Panc1 (cell line): ENCODE results near the gene MOB2. TPM values are rescaled to one million over a fixed set of nuclear protein-coding genes. Genes with fewer than 3 reads are reported as not detected.

Source experiments
- ATAC-seq: fragments of 200-7000 bp; cut with Tn5 transposase; 2 replicates; pipeline ENCODE4 v1.9.1; 2020; ENCODE audit warnings: mild to moderate bottlenecking, moderate library complexity
- BruUV-seq: library from RNA; stranded (reverse); fragments of 400-500 nt; replicated peaks from 2 replicates; lab custom pipeline; 2021; lab: Mats Ljungman, UMichigan
- CTCF ChIA-PET: fragments of 300-600 bp; sonication (Branson Sonifier 250); formaldehyde crosslinking; loops from one replicate; lab custom pipeline; 2022; ENCODE audit warnings: antibody characterized with exemption; lab: Charles Lee
- POLR2A ChIA-PET: fragments of 300-600 bp; sonication (Branson Sonifier 250); formaldehyde crosslinking; loops from one replicate; lab custom pipeline; 2022; ENCODE audit warnings: antibody characterized with exemption; lab: Charles Lee
- DNase-seq: peaks from one replicate; pipeline ENCODE4 v3.0.0-alpha.2; 2010; ENCODE audit warnings: low read depth, low spot score
- H3K27ac ChIP-seq: 2 replicates; pipeline ENCODE4 v1.5.1; 2011; ENCODE audit warnings: mild to moderate bottlenecking, low read length, inconsistent platforms
- H3K27me3 ChIP-seq: fragments of 200-500 bp; sonication (Bioruptor generic); 2 replicates; pipeline ENCODE4 v1.6.0; 2014; ENCODE audit warnings: low read length, inconsistent platforms; ENCODE audit not compliant: control insufficient read depth, insufficient read depth
- H3K36me3 ChIP-seq: fragments of 200-500 bp; sonication (Bioruptor generic); 2 replicates; pipeline ENCODE4 v1.5.1; 2014; ENCODE audit warnings: inconsistent platforms, mild to moderate bottlenecking, low read length, moderate library complexity; ENCODE audit not compliant: control insufficient read depth, insufficient read depth
- H3K4me1 ChIP-seq: 2 replicates; pipeline ENCODE4 v1.5.1; 2011; ENCODE audit warnings: inconsistent platforms, mild to moderate bottlenecking, low read length, moderate library complexity; ENCODE audit not compliant: control insufficient read depth, insufficient read depth
- H3K4me3 ChIP-seq, 2 experiments: 2 replicates each; pipeline ENCODE4 v1.5.1; 2011 to 2012; ENCODE audit warnings: low read depth in 2 of 2, low read length in 2 of 2, mild to moderate bottlenecking in 2 of 2, inconsistent platforms in 1 of 2, moderate library complexity in 1 of 2
- H3K9me3 ChIP-seq: fragments of 200-500 bp; sonication (Bioruptor generic); 2 replicates; pipeline ENCODE4 v1.5.1; 2014; ENCODE audit warnings: low read depth, mild to moderate bottlenecking, inconsistent platforms, low read length, moderate library complexity; ENCODE audit not compliant: control insufficient read depth, insufficient read depth
- CTCF ChIP-seq: fragments of 450-650 bp; IDR thresholded peaks from 2 replicates; pipeline ENCODE4 v1.5.1; 2017; ENCODE audit warnings: mild to moderate bottlenecking
- POLR2AphosphoS5 ChIP-seq: IDR thresholded peaks from 2 replicates; pipeline ENCODE4 v1.6.1; 2012; ENCODE audit warnings: mild to moderate bottlenecking, low read depth, low read length, moderate library complexity
- REST ChIP-seq, 2 experiments: IDR thresholded peaks; 2 replicates each; pipeline ENCODE4 v1.6.1; 2011 to 2012; ENCODE audit warnings: low read depth in 2 of 2, control low read depth in 1 of 2, low read length in 1 of 2, mild to moderate bottlenecking in 1 of 2, moderate library complexity in 1 of 2; ENCODE audit not compliant: insufficient read depth in 1 of 2
- SIN3A ChIP-seq: IDR thresholded peaks from 2 replicates; pipeline ENCODE4 v1.6.1; 2012; ENCODE audit warnings: low read depth, mild to moderate bottlenecking, low read length, moderate library complexity, borderline replicate concordance; ENCODE audit not compliant: insufficient read depth
- TCF7L2 ChIP-seq: IDR thresholded peaks from 2 replicates; pipeline ENCODE4 v1.6.1; 2011; ENCODE audit warnings: mild to moderate bottlenecking, low read depth, low read length, inconsistent platforms
- in situ Hi-C: cut with HindIII; loops from 2 replicates; pipeline ENCODE4 v1.10.0; 2016; ENCODE audit warnings: low sequenced_read_pairs, low pct_unique_long_range_greater_than_20kb
- intact Hi-C: fragments of 100-400 bp; cut with micrococcal nuclease; formaldehyde crosslinking; loops from one replicate; pipeline ENCODE4 v1.10.0; 2022; ENCODE audit not compliant: unreplicated experiment
- total RNA-seq: library from RNA; stranded (reverse); gene quantifications from one replicate; pipeline ENCODE4 v1.2.1, GENCODE V29; 2021; ENCODE audit not compliant: unreplicated experiment

Gene MOB2
- total RNA-seq, 1 experiment from 2014 or later = 51.2 TPM

GRCh38 chr11:1505480-1505879, 18.9 kb upstream of the MOB2 start:
- TF ChIP-seq REST (IDR thresholded peaks at IDR 0.05; ENCODE audit: insufficient read depth in 1 of 2, low read depth in 2 of 2, low read length in 1 of 2) (no peak), TCF7L2 (no peak), POLR2AphosphoS5 (no peak), SIN3A (no peak), CTCF (no peak)
- peaks cover 12% of the 10 kb centered on the region; the same call in 1 of the 2 replicates for H3K4me1 ChIP-seq
- intact Hi-C loops = no loop called here
- no peaks in the 10 kb centered on the region for H3K36me3 ChIP-seq
- no peaks in the 10 kb centered on the region for H3K9me3 ChIP-seq
- DNase-seq (no peak), ATAC-seq (no peak)
- no peak overlapping the region for H3K27ac ChIP-seq
- H3K27me3 ChIP-seq = no peaks in the 10 kb centered on the region
- ChIA-PET CTCF (interaction anchor here (0.6 to 0.9 kb wide), 2 partner anchors 10 to 66 kb away, joined by 3 to 6 read pairs; no protein-coding TSS in a partner anchor), POLR2A (no interaction called here)
- BruUV-seq = no TSS peak
- in situ Hi-C loops = no loop called here
- no peak overlapping the region for H3K4me3 ChIP-seq

GRCh38 chr11:1504581-1505290, 18.2 kb upstream of the MOB2 start:
- no TSS peak for BruUV-seq
- Histone ChIP-seq H3K9me3 (no peaks in the 10 kb centered on the region), H3K27me3 (no peaks in the 10 kb centered on the region), H3K36me3 (no peaks in the 10 kb centered on the region), H3K27ac (no peak overlapping the region), H3K4me3 (no peak overlapping the region), H3K4me1 (peaks cover 12% of the 10 kb centered on the region; the same call in 1 of the 2 replicates)
- DNase-seq = no peak
- TF ChIP-seq REST (IDR thresholded peaks at IDR 0.05; ENCODE audit: insufficient read depth in 1 of 2, low read depth in 2 of 2, low read length in 1 of 2) (no peak), SIN3A (no peak), CTCF (no peak), TCF7L2 (no peak), POLR2AphosphoS5 (no peak)
- ChIA-PET POLR2A (interaction anchor here (0.6 kb wide), 1 partner anchor 153 kb away, joined by 3 read pairs; no protein-coding TSS in a partner anchor), CTCF (interaction anchor here (0.9 kb wide), 1 partner anchor 9 kb away, joined by 3 read pairs; no protein-coding TSS in a partner anchor)
- intact Hi-C loops = no loop called here
- no peak for ATAC-seq
- in situ Hi-C loops = no loop called here
